B cell (primary cell): ENCODE measurements around the gene ABCC1.

ENCODE experiments used
- EZH2 ChIP-seq: IDR thresholded peaks from 2 replicates; pipeline ENCODE4 v1.6.1; 2012; ENCODE audit warnings: borderline replicate concordance, low read depth, mild to moderate bottlenecking, moderate library complexity, low read length; ENCODE audit not compliant: insufficient read depth, poor library complexity, severe bottlenecking
- TF ChIP-seq, protein P1 (sequence below): fragments of 200-600 bp; IDR thresholded peaks from one replicate; pipeline ENCODE4 v1.8.0; 2022; ENCODE audit warnings: antibody characterized with exemption, mild to moderate bottlenecking

- TF ChIP-seq, protein P1, sequence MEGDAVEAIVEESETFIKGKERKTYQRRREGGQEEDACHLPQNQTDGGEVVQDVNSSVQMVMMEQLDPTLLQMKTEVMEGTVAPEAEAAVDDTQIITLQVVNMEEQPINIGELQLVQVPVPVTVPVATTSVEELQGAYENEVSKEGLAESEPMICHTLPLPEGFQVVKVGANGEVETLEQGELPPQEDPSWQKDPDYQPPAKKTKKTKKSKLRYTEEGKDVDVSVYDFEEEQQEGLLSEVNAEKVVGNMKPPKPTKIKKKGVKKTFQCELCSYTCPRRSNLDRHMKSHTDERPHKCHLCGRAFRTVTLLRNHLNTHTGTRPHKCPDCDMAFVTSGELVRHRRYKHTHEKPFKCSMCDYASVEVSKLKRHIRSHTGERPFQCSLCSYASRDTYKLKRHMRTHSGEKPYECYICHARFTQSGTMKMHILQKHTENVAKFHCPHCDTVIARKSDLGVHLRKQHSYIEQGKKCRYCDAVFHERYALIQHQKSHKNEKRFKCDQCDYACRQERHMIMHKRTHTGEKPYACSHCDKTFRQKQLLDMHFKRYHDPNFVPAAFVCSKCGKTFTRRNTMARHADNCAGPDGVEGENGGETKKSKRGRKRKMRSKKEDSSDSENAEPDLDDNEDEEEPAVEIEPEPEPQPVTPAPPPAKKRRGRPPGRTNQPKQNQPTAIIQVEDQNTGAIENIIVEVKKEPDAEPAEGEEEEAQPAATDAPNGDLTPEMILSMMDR = no peak
- TF ChIP-seq EZH2 = no peak
Observed at GRCh38 chr16:16162591-16162990, 213.2 kb downstream of the ABCC1 start.
